HFF-Myc (cell line): ENCODE data around the gene NLRP1.

Experiments
- DNase-seq: peaks from one replicate; pipeline ENCODE4 v3.0.0-alpha.2; 2011; ENCODE audit warnings: low read depth; ENCODE audit errors: extremely low read depth
- H3K4me3 ChIP-seq: replicated peaks from 2 replicates; pipeline ENCODE4 v1.5.1; 2011; ENCODE audit warnings: low read depth, mild to moderate bottlenecking, control low read depth, low read length
- CTCF ChIP-seq: IDR thresholded peaks from 2 replicates; pipeline ENCODE4 v1.5.1; 2012; ENCODE audit warnings: mild to moderate bottlenecking, low read depth, low read length, control low read depth; ENCODE audit errors: missing control alignments

The NLRP1 gene

GRCh38 chr17:5511401-5512225 lies 72.7 kb downstream of the NLRP1 start:
- no peak for DNase-seq
- H3K4me3 ChIP-seq, result no peak overlapping the region
- no peak for TF ChIP-seq CTCF

- DNase-seq, result no peak
- no peak for TF ChIP-seq CTCF
- H3K4me3 ChIP-seq, result no peak overlapping the region
Measured at GRCh38 chr17:5510771-5511170, 73.5 kb downstream of the NLRP1 start.

GRCh38 chr17:5509482-5509881 lies 74.8 kb downstream of the NLRP1 start:
- no peak overlapping the region for H3K4me3 ChIP-seq
- DNase-seq, result no peak
- no peak for TF ChIP-seq CTCF

- DNase-seq, result no peak
- H3K4me3 ChIP-seq, result no peak overlapping the region
- TF ChIP-seq CTCF, result no peak
Measured at GRCh38 chr17:5508810-5509209, 75.5 kb downstream of the NLRP1 start.

- DNase-seq, result no peak
- TF ChIP-seq CTCF, result no peak
- no peak overlapping the region for H3K4me3 ChIP-seq
Measured at GRCh38 chr17:5506307-5506706, 78.0 kb downstream of the NLRP1 start.

- no peak for TF ChIP-seq CTCF
- no peak for DNase-seq
- H3K4me3 ChIP-seq, result no peak overlapping the region
Measured at GRCh38 chr17:5502552-5502951, 81.8 kb downstream of the NLRP1 start.

GRCh38 chr17:5501685-5502084 lies 82.6 kb downstream of the NLRP1 start:
- no peak for DNase-seq
- TF ChIP-seq CTCF, result no peak
- no peak overlapping the region for H3K4me3 ChIP-seq
